ENCODE measurements around the gene MAPK10. TPM values are rescaled to one million over a fixed set of nuclear protein-coding genes. Genes with fewer than 3 reads are reported as not detected.

The MAPK10 gene
- total and polyA plus RNA-seq, 8 donors = 16.1 to 44.4 (median 30.5) TPM

- H3K9me3 ChIP-seq = no peaks in the 10 kb centered on the region
- intact Hi-C loops (cut with DNase I) = no loop called here
- no peak for DNase-seq
- H3K36me3 ChIP-seq = no peaks in the 10 kb centered on the region
- H3K4me1 ChIP-seq = no peaks in the 10 kb centered on the region
- H3K27me3 ChIP-seq = no peaks in the 10 kb centered on the region
- ATAC-seq = no peak
- no peak overlapping the region for H3K4me3 ChIP-seq
- no peak for TF ChIP-seq CTCF (IDR thresholded peaks at IDR 0.05)
- no peak overlapping the region for H3K27ac ChIP-seq
These were observed 26.3 kb upstream of the MAPK10 start for GRCh38 chr4:86386201-86386600.

GRCh38 chr4:86381431-86381830 lies 21.6 kb upstream of the MAPK10 start:
- ATAC-seq (no peak), DNase-seq (no peak)
- no peaks in the 10 kb centered on the region for H3K4me1 ChIP-seq
- no peak overlapping the region for H3K4me3 ChIP-seq
- TF ChIP-seq CTCF (IDR thresholded peaks at IDR 0.05) = no peak
- intact Hi-C loops (cut with DNase I) = no loop called here
- no peak overlapping the region for H3K27ac ChIP-seq
- H3K27me3 ChIP-seq = no peaks in the 10 kb centered on the region
- H3K36me3 ChIP-seq = no peaks in the 10 kb centered on the region
- peaks cover 0 to 7% of the 10 kb centered on the region in 2 donors for H3K9me3 ChIP-seq

GRCh38 chr4:86380181-86380724 lies 20.4 kb upstream of the MAPK10 start:
- DNase-seq = no peak
- H3K9me3 ChIP-seq = peaks cover 0 to 7% of the 10 kb centered on the region in 2 donors
- H3K36me3 ChIP-seq = no peaks in the 10 kb centered on the region
- H3K4me1 ChIP-seq = no peaks in the 10 kb centered on the region
- ATAC-seq = peak; percentile 81
- TF ChIP-seq CTCF (IDR thresholded peaks at IDR 0.05) = no peak
- H3K27me3 ChIP-seq = no peaks in the 10 kb centered on the region
- intact Hi-C loops (cut with DNase I) = no loop called here
- H3K4me3 ChIP-seq = no peak overlapping the region
- H3K27ac ChIP-seq = no peak overlapping the region

GRCh38 chr4:86376850-86377249 lies 17.0 kb upstream of the MAPK10 start:
- intact Hi-C loops (cut with DNase I) = no loop called here
- Histone ChIP-seq H3K27ac (no peak overlapping the region), H3K4me3 (no peak overlapping the region), H3K4me1 (no peaks in the 10 kb centered on the region), H3K9me3 (peaks cover 0 to 7% of the 10 kb centered on the region in 2 donors), H3K36me3 (no peaks in the 10 kb centered on the region), H3K27me3 (no peaks in the 10 kb centered on the region)
- no peak for ATAC-seq
- DNase-seq = no peak
- no peak for TF ChIP-seq CTCF (IDR thresholded peaks at IDR 0.05)

GRCh38 chr4:86368433-86368832 lies 8.6 kb upstream of the MAPK10 start:
- Histone ChIP-seq H3K9me3 (no peaks in the 10 kb centered on the region), H3K4me3 (no peak overlapping the region), H3K27ac (no peak overlapping the region), H3K4me1 (no peaks in the 10 kb centered on the region), H3K27me3 (no peaks in the 10 kb centered on the region), H3K36me3 (no peaks in the 10 kb centered on the region)
- TF ChIP-seq CTCF (IDR thresholded peaks at IDR 0.05) = no peak
- intact Hi-C loops (cut with DNase I) = no loop called here
- no peak for ATAC-seq
- no peak for DNase-seq

Measured in left lung (tissue), 10 donors.